ENCODE measurements around the gene QSOX1.
A peak's percentile ranks its signal among the peaks of the same experiment; 100 is the strongest.
"Not testable (repeated sequence)": the region's sequence is repeated elsewhere in the genome, so short reads cannot be mapped to it uniquely, and the experiment has no call there.

Gene QSOX1

DNA sequence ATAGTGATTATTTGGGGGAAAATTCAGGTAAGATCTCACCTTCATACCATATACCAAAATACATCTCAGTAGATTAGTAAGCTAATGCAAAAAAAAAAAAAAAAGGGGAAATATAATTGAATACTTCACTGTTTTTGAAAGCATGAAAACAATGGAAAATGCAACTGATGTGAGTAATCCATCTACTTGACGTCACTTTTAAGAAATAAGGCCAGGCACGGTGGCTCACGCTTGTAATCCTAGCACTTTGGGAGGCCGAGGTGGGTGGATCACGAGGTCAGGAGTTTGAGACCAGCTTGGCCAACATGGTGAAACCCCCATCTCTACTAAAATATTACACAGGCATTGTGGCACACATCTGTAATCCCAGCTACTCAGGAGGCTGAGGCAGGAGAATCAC is 47.9 kb downstream of the QSOX1 start:
- not testable (repeated sequence) for H3K27me3 Mint-ChIP-seq, H3K27ac Mint-ChIP-seq, H3K9me3 Mint-ChIP-seq, H3K4me1 Mint-ChIP-seq, H3K36me3 Mint-ChIP-seq, H3K4me3 Mint-ChIP-seq

DNA sequence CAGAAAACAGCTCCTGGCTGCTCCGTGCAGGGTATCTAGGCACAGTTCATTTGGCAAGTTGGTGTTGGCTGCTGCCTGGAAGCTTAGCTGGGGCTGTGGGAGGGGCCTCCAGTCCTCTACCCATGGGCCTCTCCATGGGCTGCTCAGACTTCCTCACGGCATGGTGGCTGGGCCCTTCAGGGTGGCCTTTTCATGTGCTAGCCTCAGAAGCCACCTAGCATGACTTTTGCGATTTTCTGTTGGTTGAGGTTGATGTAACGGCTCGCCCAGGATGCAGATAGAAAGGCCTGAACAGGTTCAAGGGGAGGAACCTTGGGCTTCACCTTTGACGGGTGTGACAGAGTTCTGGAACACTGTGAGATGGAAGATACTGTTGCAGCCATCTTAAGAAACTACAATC is 49.6 kb downstream of the QSOX1 start:
- Mint-ChIP-seq H3K4me3 (no peak overlapping the region), H3K4me1 (no peaks in the 10 kb centered on the region), H3K36me3 (no peaks in the 10 kb centered on the region), H3K27ac (no peak overlapping the region), H3K27me3 (no peaks in the 10 kb centered on the region), H3K9me3 (no peaks in the 10 kb centered on the region)

DNA sequence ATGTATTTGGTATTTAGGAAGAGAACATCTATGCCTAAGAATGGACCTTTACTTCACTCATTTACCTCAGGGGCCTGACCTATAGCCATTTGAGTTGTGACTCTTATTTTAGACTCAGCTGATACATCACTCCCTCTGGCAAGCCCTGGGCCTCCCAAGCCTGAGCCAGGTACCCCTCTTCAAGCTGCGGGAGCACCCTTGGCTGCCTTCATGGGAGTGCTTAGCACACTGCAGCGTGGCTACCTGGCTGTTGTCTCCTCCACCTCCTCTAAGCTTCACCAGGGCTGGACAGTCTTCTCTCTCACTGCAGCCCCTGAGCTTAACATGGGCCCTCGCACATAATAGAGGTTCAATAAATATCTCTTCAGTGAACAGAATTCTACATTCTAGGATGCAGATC is 51.9 kb downstream of the QSOX1 start:
- Mint-ChIP-seq H3K27ac (no peak overlapping the region), H3K9me3 (no peaks in the 10 kb centered on the region), H3K4me1 (no peaks in the 10 kb centered on the region), H3K36me3 (no peaks in the 10 kb centered on the region), H3K4me3 (no peak overlapping the region), H3K27me3 (no peaks in the 10 kb centered on the region)

DNA sequence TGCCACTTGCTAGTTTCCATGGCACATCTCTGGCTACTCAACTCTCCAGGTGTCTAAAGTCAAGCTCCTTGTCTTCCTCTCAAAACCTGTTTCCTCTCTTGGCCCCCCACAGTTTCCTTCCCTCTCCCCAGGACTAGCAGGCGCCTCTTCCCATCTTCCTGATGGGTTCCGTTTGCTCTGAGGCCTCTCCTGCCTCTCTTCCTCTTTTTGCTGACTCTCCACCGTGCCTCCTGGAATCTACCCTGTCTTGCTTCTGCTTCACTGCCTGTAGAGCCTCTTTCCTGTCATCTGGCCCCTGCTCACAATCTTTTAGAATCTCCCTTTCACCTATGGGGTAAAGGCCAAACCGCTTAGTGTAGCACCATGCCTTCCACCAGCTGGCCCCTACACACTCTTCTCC is 53.6 kb downstream of the QSOX1 start:
- Mint-ChIP-seq H3K9me3 (no peaks in the 10 kb centered on the region), H3K27me3 (no peaks in the 10 kb centered on the region), H3K4me1 (peaks cover 2% of the 10 kb centered on the region), H3K36me3 (no peaks in the 10 kb centered on the region), H3K27ac (no peak overlapping the region), H3K4me3 (no peak overlapping the region)

DNA sequence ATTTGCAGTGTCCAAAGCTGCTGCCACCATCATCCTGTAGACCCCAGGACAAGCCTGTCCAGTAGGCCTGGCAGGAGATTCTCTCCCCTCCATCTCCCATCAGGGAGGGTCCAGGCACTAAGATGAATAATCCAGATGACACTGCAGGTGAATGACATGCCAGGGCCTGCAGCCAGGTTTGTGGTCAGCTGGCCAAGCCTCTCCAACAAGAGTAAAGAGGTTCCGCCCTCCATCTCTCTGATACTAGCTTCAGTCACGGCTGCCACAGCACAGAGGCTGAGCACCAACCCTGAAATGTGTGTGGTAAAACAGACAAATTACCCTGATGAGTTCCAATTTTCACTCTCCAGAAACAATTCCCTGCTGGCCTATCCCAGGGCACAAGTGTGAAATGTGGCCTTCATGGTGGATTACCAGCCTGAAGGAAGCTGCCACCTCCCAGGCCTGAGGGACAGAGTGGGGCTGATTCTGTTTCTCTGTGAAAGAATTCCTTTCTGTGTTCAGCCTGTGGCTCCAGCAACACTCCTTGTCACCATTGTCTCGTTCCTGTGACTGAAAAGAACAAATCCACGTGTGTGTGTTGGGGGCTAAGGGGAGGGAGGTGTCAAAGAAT is 55.4 kb downstream of the QSOX1 start:
- peaks cover 11% of the 10 kb centered on the region for H3K4me1 Mint-ChIP-seq
- H3K36me3 Mint-ChIP-seq, result no peaks in the 10 kb centered on the region
- no peak overlapping the region for H3K27ac Mint-ChIP-seq
- H3K4me3 Mint-ChIP-seq, result no peak overlapping the region
- H3K9me3 Mint-ChIP-seq, result no peaks in the 10 kb centered on the region
- H3K27me3 Mint-ChIP-seq, result no peaks in the 10 kb centered on the region

DNA sequence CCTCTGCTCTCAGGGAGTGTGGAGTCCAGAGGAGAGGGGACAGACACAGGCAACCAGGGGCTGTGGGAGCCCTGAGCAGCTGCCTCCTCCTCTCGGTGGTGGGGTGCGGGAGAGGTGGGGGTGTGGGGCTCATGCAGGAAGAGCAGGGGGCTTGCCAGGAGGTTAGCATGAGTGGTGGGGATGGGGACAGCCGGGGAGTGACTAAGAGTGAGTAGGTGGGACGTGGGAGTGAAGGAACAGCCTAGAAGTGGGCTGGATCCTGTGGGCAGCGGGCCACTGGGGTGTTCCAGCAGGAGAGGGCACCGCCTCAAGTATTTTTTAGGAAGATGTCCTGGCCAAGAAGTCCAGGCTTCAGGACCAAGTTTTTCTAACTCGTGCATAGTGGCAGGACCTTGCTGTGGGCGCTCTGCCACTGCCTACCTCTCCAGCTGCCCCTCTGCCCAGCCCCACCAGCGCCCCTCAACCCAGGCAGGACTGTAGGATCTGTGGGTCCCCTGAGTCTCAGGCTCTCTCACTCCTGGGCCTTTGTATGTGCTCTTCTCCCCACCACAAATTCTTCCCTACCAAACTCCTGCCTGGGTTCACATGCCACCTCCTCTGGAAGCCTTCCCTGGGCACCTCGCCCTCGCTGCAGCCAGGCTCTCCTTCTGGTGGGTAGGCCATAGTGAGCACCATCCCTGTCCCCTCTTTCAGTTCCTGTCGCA is 56.6 kb downstream of the QSOX1 start:
- Mint-ChIP-seq H3K9me3 (no peaks in the 10 kb centered on the region), H3K27ac (no peak overlapping the region)

DNA sequence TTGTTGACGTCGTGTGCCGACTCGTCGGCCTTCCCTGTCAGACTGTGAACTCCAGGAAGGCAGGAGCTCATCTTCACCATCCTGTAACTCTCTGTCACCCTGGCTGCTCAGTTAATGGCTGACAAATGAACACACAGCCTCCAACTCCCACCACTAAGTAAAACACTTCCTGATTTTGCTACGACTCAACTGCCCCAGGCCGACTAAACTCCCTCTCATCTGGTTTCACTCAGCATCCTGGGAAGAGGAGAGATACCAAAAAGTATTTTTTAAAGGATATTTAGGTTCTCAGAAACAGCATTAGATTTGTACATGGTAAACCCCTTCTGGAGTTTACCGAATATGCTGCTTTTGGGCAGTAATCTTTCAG is 57.2 kb downstream of the QSOX1 start:
- peaks cover 11% of the 10 kb centered on the region for H3K4me1 Mint-ChIP-seq
- H3K4me3 Mint-ChIP-seq, result no peak overlapping the region
- no peaks in the 10 kb centered on the region for H3K27me3 Mint-ChIP-seq
- no peaks in the 10 kb centered on the region for H3K36me3 Mint-ChIP-seq
- H3K27ac Mint-ChIP-seq, result no peak overlapping the region
- H3K9me3 Mint-ChIP-seq, result no peaks in the 10 kb centered on the region

More for the DNA sequence above, 56.6 kb downstream of the QSOX1 start:
- Mint-ChIP-seq H3K4me1 (peaks cover 11% of the 10 kb centered on the region), H3K27me3 (no peaks in the 10 kb centered on the region), H3K4me3 (no peak overlapping the region), H3K36me3 (no peaks in the 10 kb centered on the region)

DNA sequence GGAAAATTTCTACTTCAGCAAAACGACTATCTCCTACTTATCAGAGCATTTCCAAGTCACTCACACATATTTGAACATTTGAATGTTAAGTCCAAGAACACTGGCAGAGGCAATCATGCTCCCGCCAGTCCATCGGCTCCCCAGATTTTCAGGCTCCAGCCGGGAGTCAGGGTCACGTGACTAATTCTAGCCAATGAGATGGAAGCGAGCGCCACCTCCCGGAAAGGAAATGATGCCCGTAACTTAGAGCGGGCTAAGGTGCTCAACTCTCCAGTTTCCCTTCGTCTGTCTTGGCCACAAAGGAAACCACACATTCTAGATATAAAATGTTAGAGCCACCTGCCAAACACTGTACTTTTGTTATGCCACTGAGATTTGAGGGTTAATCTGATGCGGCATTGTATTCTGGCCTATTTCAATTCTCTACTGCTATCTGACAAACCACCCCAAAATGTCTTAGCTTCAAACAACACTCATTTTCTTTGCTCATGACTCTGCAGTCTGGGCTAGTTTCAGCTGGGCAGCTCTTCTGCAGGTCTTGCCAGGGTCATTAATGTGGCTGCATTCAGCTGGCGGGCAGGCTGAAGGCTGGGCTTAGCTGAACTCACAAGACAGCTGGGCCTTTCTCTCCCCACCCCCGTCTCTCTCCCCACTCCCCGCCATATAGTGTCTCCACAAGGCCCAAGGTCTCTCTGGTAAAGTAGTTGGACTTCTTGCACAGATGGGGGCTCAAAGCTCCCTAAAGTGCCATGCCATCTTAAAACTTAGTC is 58.9 kb downstream of the QSOX1 start:
- H3K36me3 Mint-ChIP-seq, result no peaks in the 10 kb centered on the region
- no peaks in the 10 kb centered on the region for H3K9me3 Mint-ChIP-seq
- H3K4me3 Mint-ChIP-seq, result peak overlapping the region; percentile 39
- no peaks in the 10 kb centered on the region for H3K27me3 Mint-ChIP-seq
- peaks cover 11% of the 10 kb centered on the region for H3K4me1 Mint-ChIP-seq
- H3K27ac Mint-ChIP-seq, result peak overlapping the region; percentile 55

DNA sequence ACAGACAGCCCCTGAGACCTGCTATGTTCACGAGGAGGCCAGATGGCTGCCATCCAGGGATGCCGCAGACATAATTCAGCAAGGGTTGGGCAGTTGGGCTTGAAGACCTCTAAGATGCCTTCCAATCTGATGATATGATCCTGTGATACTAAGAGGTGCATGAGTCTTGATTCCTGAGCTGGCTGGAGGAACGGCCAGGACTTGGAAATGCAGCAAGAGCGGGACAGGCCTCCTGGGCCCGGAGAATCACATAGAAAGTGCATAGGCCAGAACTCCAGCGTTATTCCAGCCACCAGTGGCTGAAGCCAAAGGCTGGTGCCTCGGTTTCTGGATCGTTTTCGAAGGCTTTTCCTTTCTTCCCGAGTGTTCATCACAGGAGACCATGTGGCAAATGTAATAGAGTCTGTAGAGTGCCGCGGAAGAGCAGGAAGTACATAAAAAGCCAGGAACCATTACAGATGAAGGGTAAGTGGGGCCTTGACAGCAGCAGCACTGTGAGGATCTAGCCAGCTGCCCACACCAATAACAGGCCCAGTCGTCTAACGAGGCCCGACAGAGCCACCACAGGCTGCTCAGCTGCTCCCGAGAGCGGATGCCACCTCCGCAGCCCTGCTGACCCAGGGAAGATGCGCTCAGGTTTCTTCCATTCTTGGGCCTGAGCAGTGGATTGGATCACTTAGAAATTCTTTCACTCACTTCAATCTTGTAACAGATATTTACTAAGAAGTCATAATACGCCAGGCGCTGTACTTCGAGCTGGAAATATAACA is 61.4 kb downstream of the QSOX1 start:
- peaks cover 11% of the 10 kb centered on the region for H3K4me1 Mint-ChIP-seq
- H3K36me3 Mint-ChIP-seq, result no peaks in the 10 kb centered on the region
- H3K27me3 Mint-ChIP-seq, result no peaks in the 10 kb centered on the region
- no peaks in the 10 kb centered on the region for H3K9me3 Mint-ChIP-seq
- no peak overlapping the region for H3K4me3 Mint-ChIP-seq
- no peak overlapping the region for H3K27ac Mint-ChIP-seq

DNA sequence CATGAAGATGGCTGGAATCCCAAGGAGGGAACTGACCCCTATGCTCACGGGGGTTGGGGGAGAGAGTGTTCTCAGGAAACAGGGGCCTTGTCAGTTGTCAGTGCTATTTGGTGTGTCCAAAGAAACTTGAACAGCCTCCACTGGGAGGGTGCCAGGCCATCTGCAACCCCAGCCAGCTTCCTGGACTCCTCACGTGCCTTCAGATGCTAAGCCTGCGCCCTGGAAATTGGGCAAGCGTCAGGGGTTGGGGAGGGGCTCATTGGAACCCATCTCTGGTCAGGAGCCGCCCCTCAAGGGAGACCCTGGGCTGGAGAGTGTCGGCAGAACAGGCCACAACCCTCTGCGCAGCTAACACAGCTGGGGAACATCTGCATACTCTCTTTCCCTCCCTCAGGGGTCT is 62.3 kb downstream of the QSOX1 start:
- H3K27me3 Mint-ChIP-seq, result no peaks in the 10 kb centered on the region
- peaks cover 11% of the 10 kb centered on the region for H3K4me1 Mint-ChIP-seq
- no peak overlapping the region for H3K4me3 Mint-ChIP-seq
- no peak overlapping the region for H3K27ac Mint-ChIP-seq
- H3K9me3 Mint-ChIP-seq, result no peaks in the 10 kb centered on the region
- no peaks in the 10 kb centered on the region for H3K36me3 Mint-ChIP-seq

DNA sequence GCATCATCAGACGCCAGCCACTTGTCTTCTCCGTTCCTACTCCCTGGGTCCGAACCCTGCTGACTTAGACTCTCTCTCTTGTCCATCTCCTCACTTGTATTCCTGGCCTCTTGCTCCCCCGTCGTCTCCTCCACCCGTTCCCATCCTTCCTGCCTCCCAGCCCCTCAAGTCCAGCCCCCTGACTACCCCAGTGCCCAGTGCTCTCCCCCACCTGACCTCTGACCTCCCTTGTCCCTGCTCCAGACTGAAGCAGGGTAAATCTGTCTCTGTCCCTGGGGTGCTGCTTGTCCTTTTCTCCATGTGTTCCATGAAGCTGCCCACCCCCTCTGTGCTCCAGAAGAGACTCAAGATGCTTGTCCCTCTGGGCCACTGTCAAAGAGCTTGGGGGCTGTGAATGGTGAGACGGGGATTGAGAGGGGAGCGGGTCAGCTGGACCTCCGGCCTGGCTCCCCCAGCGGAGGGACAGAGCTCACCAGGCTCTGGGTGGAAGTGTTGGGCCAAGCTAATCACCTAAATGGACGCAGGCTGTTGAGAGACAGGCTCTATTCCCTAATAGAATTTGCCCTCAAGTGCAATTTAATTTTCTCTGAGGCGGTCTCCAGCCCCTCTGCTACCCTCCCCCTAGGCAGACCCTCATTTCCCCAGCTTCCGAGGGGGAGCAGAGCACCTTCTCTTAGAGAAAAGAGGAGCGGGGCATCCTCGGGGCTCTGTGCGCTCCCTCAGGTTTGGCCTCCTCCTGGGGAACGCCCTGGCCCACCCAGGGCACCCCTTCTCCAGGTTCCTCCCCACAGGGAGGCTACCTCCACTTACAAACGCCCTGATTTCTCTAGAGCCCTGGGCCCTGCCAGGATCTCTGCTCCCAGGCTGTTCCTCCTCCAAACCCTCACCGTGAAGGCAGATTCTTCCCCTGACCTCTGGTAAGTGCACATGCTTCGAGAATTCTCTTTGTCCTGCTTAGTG is 64.4 kb downstream of the QSOX1 start:
- H3K4me1 Mint-ChIP-seq, result peaks cover under 1% of the 10 kb centered on the region
- H3K4me3 Mint-ChIP-seq, result no peak overlapping the region
- no peaks in the 10 kb centered on the region for H3K36me3 Mint-ChIP-seq
- H3K27ac Mint-ChIP-seq, result no peak overlapping the region
- H3K9me3 Mint-ChIP-seq, result no peaks in the 10 kb centered on the region
- peaks cover 5% of the 10 kb centered on the region for H3K27me3 Mint-ChIP-seq

DNA sequence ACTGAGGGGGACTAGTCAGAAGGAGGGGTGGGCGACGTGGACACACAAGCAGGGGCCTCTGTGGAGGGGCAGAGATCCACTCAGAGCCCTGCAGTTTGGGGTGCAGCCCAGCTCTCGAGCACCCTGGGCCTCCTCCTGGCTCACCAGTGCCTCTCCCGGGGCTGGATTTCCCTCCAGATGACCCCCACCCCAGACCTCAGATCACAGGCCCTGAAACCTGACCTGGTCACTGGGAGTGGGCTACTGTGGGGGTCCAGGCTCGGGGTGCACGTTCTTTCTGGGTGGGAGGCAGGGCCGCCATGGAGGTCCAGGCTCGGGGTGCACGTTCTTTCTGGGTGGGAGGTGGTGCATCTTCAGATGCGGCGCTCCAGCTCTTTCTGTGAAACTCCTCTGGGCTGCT is 65.1 kb downstream of the QSOX1 start:
- Mint-ChIP-seq H3K27me3 (peaks cover 9% of the 10 kb centered on the region), H3K27ac (no peak overlapping the region), H3K4me1 (no peaks in the 10 kb centered on the region), H3K4me3 (no peak overlapping the region), H3K36me3 (no peaks in the 10 kb centered on the region), H3K9me3 (no peaks in the 10 kb centered on the region)

DNA sequence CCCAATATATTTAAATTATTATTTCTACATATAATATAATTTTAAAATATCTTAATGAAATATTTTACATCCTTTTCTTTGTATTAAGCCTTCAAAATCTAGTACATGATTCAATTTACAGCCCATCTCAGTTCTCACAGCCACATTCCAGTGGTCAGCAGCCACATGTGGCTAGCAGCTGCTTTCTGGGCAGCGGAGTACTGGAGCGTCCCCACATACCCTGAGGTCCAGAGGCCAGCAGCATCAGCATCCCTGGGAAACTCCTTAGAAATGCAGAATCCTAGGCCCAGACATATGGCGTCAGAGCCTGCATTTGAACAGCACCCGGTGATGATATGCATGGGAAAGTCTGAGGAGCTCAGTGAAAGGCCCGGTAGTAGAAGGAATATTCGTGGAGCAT is 66.8 kb downstream of the QSOX1 start:
- Mint-ChIP-seq H3K27me3 (peaks cover 15% of the 10 kb centered on the region), H3K4me1 (no peaks in the 10 kb centered on the region), H3K9me3 (no peaks in the 10 kb centered on the region), H3K36me3 (no peaks in the 10 kb centered on the region), H3K4me3 (no peak overlapping the region), H3K27ac (no peak overlapping the region)

DNA sequence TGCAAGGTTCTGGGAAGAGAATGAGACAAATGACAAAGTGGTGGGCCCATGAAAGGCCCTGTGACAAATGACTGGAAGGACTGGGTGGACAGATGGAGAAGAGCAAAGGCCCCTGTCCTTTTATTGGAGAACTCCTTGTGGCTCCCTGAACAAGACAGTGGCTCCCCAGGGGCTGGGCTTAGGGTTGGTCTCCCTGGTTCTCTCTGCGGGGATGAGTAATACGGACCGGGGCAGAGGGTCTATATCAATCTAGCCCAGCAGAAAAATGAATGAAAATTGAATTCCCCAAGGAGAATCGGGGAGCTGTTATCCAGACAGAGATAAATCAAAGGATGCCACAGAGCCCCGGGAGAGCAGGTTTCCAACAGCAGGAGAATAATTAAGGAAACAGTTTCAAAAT is 70.2 kb downstream of the QSOX1 start:
- Mint-ChIP-seq H3K36me3 (no peaks in the 10 kb centered on the region), H3K4me3 (no peak overlapping the region), H3K27ac (no peak overlapping the region), H3K4me1 (peaks cover 7% of the 10 kb centered on the region), H3K9me3 (no peaks in the 10 kb centered on the region), H3K27me3 (peaks cover 32% of the 10 kb centered on the region)

DNA sequence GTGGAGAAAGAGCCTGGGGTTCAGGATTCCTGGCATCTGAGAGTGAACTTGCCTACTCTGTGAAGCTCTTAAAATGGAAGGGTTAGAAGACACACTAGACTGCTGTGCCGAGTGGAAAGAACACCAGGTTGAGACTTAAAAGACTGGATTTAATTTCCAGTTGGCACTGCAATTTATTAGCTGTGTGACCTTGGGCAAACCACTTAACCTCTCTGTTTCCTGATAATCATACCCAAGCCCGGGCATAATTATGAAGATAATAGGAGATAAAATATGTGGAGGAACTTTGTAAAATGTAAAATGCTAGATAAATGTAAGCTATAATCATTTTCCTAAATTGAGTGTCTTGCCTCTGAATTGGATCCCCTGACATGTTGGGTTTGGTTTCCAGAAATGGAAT is 70.7 kb downstream of the QSOX1 start:
- H3K27me3 Mint-ChIP-seq, result peaks cover 33% of the 10 kb centered on the region
- no peaks in the 10 kb centered on the region for H3K36me3 Mint-ChIP-seq
- no peaks in the 10 kb centered on the region for H3K9me3 Mint-ChIP-seq
- H3K4me3 Mint-ChIP-seq, result no peak overlapping the region
- no peak overlapping the region for H3K27ac Mint-ChIP-seq
- H3K4me1 Mint-ChIP-seq, result peaks cover 7% of the 10 kb centered on the region

Data from activated naive CD4-positive, alpha-beta T cell treated with anti-CD3 and anti-CD28 coated beads, Interleukin-2, amount 50 U/mL, for 24 hours (primary cell).